Stimulated activated naive CD8-positive, alpha-beta T cell treated with anti-CD3 and anti-CD28 coated beads, Interleukin-15, Interleukin-2, amounts not matched to agents 100 U/mL and 50 U/mL, for 24 hours (primary cell): Measurements from ENCODE around the gene TMEM8B.

ENCODE experiments used
- ATAC-seq: fragments of 150-1000 bp; cut with Tn5 transposase; one replicate; pipeline ENCODE4 v1.10.0; 2021
- DNase-seq: peaks from one replicate; pipeline ENCODE4 v3.0.0; 2021

The TMEM8B gene

GRCh38 chr9:35841645-35841900, 12.5 kb downstream of the TMEM8B start:
- DNase-seq (no peak), ATAC-seq (no peak)

GRCh38 chr9:35842020-35842745, 13.2 kb downstream of the TMEM8B start:
- DNase-seq (no peak), ATAC-seq (no peak)

GRCh38 chr9:35842795-35843194, 13.8 kb downstream of the TMEM8B start:
- ATAC-seq (no peak), DNase-seq (no peak)

- DNase-seq = no peak
- no peak for ATAC-seq
Observed at GRCh38 chr9:35844628-35845270, 15.7 kb downstream of the TMEM8B start.

GRCh38 chr9:35845824-35846771, 17.1 kb downstream of the TMEM8B start:
- no peak for DNase-seq
- no peak for ATAC-seq

- peak; percentile 52 for DNase-seq
- ATAC-seq = peak; percentile 98
Observed at GRCh38 chr9:35847792-35848572, 19.0 kb downstream of the TMEM8B start.

GRCh38 chr9:35852267-35852815, 23.3 kb downstream of the TMEM8B start:
- ATAC-seq (no peak), DNase-seq (no peak)

- ATAC-seq (no peak), DNase-seq (no peak)
Observed at GRCh38 chr9:35852876-35853865, 24.1 kb downstream of the TMEM8B start.

GRCh38 chr9:35854091-35854762, 25.2 kb downstream of the TMEM8B start:
- no peak for ATAC-seq
- no peak for DNase-seq

- DNase-seq (no peak), ATAC-seq (no peak)
Observed at GRCh38 chr9:35856206-35856605, 27.2 kb downstream of the TMEM8B start.

- no peak for DNase-seq
- ATAC-seq = no peak
Observed at GRCh38 chr9:35856882-35857281, 27.9 kb downstream of the TMEM8B start.

GRCh38 chr9:35858458-35858857, 29.4 kb downstream of the TMEM8B start:
- no peak for DNase-seq
- ATAC-seq = no peak

GRCh38 chr9:35859310-35859989, 30.4 kb downstream of the TMEM8B start:
- DNase-seq (peak; percentile 15), ATAC-seq (peak; percentile 37)

- DNase-seq = no peak
- no peak for ATAC-seq
Observed at GRCh38 chr9:35859990-35860339, 30.9 kb downstream of the TMEM8B start.

GRCh38 chr9:35861161-35861897, 32.3 kb downstream of the TMEM8B start:
- ATAC-seq = no peak
- DNase-seq = no peak

GRCh38 chr9:35862328-35862727, 33.3 kb downstream of the TMEM8B start:
- DNase-seq (no peak), ATAC-seq (no peak)

- DNase-seq = no peak
- no peak for ATAC-seq
Observed at GRCh38 chr9:35863583-35863982, 34.6 kb downstream of the TMEM8B start.

- DNase-seq = no peak
Observed at GRCh38 chr9:35864695-35865255, 35.7 kb downstream of the TMEM8B start.

GRCh38 chr9:35867538-35867937, 38.5 kb downstream of the TMEM8B start:
- no peak for ATAC-seq
- DNase-seq = no peak

More at GRCh38 chr9:35864695-35865255, 35.7 kb downstream of the TMEM8B start:
- no peak for ATAC-seq
